Urinary bladder (tissue), 4 donors: ENCODE results near the gene BTBD16. TPM values are rescaled to one million over a fixed set of nuclear protein-coding genes. Genes with fewer than 3 reads are reported as not detected.

Experiments
- DNase-seq: peaks from one replicate; pipeline ENCODE4 v3.0.0-alpha.2; 2015; ENCODE audit errors: extremely low spot score
- H3K27ac ChIP-seq: one replicate; pipeline ENCODE4 v1.5.1; 2013; ENCODE audit warnings: low read depth, mild to moderate bottlenecking, moderate library complexity
- H3K36me3 ChIP-seq: one replicate; pipeline ENCODE4 v1.6.1; 2013; ENCODE audit warnings: mild to moderate bottlenecking, moderate library complexity; ENCODE audit not compliant: insufficient read depth
- H3K4me1 ChIP-seq: one replicate; pipeline ENCODE4 v1.6.1; 2013; ENCODE audit warnings: mild to moderate bottlenecking, moderate library complexity; ENCODE audit not compliant: insufficient read depth
- H3K4me3 ChIP-seq: one replicate; pipeline ENCODE4 v1.5.1; 2013; ENCODE audit warnings: low read depth, low read length
- WGBS: extraction: QIAGEN DNeasy Blood & Tissue Kit; methylation state at CpG from one replicate; pipeline ENCODE4 v1.1.7; 2013; 5-methylcytosine and 5-hydroxymethylcytosine counted together
- polyA plus RNA-seq: library from polyadenylated mRNA; stranded (reverse); fragments of 200-250 nt; gene quantifications from one replicate; pipeline ENCODE4 v1.2.3, GENCODE V29; 2013
- total RNA-seq: library from RNA; depleted of rRNA; stranded (reverse); fragments of >200 nt; gene quantifications from one replicate; pipeline ENCODE4 v1.2.3, GENCODE V29; 2014
- donor health status: healthy with polysubstance abuse.
- donor health status: healthy.

BTBD16 gene
- total and polyA plus RNA-seq, 2 donors, result 2.6 to 10.2 TPM

DNA sequence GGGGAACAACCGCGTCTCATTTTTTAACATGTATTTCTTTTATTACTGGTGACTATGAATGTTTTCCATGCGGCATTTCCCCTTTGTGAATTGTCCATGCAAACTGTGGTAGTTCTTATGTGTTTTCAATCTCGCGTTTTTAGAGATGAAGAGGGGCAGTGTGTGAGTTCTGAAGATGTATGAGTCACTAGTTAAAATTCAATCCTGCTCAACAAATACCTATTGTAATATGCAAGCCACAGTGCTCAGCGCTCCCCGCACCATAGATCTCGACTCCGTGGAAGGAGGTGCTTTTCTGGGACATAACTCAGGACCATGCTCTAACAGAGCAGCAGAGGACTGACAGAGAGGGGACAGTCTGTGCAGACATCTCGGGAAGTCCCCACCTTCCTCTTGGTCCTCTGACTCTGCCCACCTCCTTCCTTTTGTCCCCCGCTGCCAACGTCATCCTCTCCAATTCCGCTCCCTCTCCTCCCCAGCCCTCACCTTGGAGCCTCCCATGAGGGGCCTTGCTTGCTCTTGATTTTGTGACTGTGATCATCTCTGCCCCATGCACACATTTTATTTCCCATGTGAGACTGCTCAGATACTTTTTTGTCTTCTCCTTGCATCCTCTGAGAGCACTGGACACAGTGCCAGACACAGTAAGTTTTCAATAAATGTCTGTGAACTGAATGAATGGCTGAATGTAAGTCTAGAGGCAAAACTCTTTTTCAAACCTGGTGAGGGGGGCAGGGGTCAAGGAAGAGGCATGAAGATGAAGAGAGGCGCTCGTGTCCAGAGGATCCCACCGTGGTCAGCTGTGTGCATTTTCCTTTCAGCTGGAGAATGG is 60.7 kb downstream of the BTBD16 start:
- 77% methylated on average over 16 of the region's 16 CpGs for WGBS
- H3K36me3 ChIP-seq, result no peaks in the 10 kb centered on the region
- no peak overlapping the region for H3K4me3 ChIP-seq
- no peaks in the 10 kb centered on the region for H3K4me1 ChIP-seq
- DNase-seq, result no peak
- H3K27ac ChIP-seq, result no peak overlapping the region

DNA sequence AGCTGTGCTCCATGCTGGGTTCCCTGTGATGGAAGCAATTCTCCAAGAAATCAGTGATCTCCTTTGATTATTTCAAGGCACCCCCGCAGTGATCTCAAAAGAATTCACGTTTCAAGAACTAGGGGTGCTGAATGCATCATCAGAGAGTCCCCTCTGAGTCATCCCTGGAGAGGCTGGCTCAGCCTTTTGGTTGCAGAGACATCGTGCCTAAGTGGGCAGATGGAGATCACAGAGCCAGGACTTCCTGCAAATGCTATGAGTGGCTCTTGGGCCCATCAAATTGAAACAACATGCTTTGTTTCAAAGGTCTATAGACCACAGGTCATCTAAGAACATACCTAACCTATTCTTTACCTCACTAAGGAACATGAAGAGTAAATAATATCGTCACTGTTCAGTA is 61.9 kb downstream of the BTBD16 start:
- WGBS, result 81% methylated on average over 4 of the region's 4 CpGs
- Histone ChIP-seq H3K4me1 (no peaks in the 10 kb centered on the region), H3K27ac (no peak overlapping the region), H3K4me3 (no peak overlapping the region), H3K36me3 (no peaks in the 10 kb centered on the region)
- no peak for DNase-seq

DNA sequence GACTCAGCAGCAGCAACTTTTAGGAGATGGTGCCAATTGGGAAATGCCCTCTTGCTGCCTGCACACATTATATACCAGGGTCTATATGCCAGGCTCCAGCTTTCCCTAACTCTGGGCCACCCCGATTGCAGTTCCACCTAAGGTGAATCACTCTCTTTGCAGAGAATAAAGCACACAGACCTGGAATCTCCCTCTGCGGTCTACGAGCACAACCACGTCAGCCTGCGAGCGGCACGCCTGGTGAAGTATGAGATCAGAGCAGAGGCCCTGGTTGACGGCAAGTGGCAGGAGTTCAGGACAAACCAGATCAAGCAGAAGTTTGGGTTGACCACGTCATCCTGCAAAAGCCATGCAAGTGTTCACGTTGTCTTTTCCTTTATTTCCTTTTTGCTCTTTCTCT is 65.2 kb downstream of the BTBD16 start:
- WGBS, result 94% methylated on average over 10 of the region's 10 CpGs
- H3K27ac ChIP-seq, result no peak overlapping the region
- no peak for DNase-seq
- no peaks in the 10 kb centered on the region for H3K4me1 ChIP-seq
- no peak overlapping the region for H3K4me3 ChIP-seq
- no peaks in the 10 kb centered on the region for H3K36me3 ChIP-seq

DNA sequence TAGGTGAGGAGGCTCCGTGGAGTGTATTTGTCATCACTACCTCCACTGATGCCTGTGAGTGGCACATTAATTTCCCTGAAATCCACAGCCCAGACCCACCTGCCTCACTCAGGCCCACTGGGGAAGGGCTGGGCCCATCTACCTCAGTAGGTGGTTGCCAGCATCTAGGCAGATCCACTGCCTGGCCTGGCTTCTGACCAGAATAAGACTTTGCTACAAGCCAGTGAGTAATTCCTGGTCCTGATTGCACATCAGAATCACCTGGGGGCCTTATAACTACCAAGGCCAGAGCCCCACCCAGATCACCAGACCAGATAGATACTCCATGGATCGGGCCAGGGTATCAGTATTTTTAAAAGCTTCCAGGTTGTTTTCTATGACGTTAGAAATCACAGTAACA is 65.9 kb downstream of the BTBD16 start:
- no peaks in the 10 kb centered on the region for H3K36me3 ChIP-seq
- no peak overlapping the region for H3K27ac ChIP-seq
- no peak overlapping the region for H3K4me3 ChIP-seq
- no peak for DNase-seq
- 78% methylated on average over 3 of the region's 3 CpGs for WGBS
- no peaks in the 10 kb centered on the region for H3K4me1 ChIP-seq

DNA sequence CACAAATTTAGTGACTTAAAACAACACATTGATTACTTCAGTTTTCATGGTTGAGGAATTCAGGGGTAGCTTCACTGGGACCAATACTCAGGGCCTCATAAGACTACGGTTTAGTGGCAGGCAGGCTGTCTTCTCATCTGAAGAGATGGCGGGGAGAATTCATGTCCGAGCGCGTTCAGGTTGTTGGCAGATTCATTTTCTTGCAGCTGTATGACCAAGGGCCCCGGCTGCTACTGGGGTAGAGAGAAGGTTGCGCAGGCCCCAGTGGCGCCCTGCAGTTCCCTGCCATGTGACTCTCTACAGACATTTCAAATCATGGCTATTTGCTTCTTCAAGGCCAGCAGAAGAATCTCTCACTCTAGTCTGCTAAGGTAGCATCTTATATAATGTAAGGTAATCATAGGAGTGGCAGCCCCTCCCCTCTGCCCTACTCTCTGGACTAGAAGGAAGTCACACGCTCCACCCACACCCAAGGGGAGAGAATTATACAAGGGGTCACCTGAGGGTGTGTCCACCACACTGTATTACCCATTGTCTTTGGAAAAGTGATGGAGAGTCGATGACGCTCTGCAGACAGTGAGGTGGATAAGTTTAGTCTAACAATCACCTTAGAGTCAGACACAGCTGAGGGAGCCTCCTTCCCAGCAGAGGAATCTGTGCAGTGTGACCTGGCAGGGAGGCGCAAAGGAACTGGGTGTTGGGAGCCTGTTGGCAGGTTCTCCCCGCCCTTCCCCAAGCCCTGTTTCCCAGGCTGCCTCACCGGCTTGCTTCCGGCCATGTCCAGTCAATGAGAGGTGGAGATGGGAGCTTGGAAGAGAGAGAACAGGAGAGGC is 67.7 kb downstream of the BTBD16 start:
- DNase-seq, result no peak
- no peaks in the 10 kb centered on the region for H3K4me1 ChIP-seq

DNA sequence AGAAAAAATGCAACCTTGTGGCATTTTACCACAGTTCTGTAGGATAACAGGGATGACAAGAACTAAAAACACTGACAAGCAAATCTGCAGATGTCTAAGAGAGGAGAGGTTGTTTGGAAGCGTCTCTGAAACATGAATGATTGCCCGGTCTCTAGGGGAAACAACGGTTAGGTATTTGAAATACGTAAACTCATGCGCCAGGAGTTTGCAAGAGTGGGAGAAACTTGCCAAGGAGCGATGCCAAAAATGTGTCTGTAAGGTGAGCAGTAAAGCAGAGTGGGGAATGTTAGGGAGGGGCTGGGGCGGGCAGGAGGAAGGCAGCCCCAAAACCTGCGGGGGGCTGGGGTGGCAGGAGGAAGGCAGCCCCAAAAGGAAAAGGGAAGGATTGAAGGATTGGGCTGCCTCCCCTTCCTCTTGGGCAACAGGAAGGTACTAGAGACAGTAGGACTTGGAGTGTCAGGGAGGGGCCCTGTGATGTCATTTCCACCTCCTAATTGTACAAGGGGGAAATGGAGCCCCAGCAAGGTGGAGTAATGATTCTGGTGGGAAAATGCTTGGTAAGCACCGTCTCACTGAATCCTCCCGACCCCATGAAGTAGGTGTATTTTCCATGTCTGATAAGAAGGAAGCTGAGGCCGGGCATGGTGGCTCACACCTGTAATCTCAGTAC is 70.2 kb downstream of the BTBD16 start:
- no peak overlapping the region for H3K27ac ChIP-seq
- no peak for DNase-seq
- H3K36me3 ChIP-seq, result no peaks in the 10 kb centered on the region
- WGBS, result 50% methylated on average over 11 of the region's 11 CpGs
- no peak overlapping the region for H3K4me3 ChIP-seq
- H3K4me1 ChIP-seq, result no peaks in the 10 kb centered on the region

More for the DNA sequence above, 67.7 kb downstream of the BTBD16 start:
- 86% methylated on average over 15 of the region's 15 CpGs for WGBS
- Histone ChIP-seq H3K4me3 (no peak overlapping the region), H3K36me3 (no peaks in the 10 kb centered on the region), H3K27ac (no peak overlapping the region)

DNA sequence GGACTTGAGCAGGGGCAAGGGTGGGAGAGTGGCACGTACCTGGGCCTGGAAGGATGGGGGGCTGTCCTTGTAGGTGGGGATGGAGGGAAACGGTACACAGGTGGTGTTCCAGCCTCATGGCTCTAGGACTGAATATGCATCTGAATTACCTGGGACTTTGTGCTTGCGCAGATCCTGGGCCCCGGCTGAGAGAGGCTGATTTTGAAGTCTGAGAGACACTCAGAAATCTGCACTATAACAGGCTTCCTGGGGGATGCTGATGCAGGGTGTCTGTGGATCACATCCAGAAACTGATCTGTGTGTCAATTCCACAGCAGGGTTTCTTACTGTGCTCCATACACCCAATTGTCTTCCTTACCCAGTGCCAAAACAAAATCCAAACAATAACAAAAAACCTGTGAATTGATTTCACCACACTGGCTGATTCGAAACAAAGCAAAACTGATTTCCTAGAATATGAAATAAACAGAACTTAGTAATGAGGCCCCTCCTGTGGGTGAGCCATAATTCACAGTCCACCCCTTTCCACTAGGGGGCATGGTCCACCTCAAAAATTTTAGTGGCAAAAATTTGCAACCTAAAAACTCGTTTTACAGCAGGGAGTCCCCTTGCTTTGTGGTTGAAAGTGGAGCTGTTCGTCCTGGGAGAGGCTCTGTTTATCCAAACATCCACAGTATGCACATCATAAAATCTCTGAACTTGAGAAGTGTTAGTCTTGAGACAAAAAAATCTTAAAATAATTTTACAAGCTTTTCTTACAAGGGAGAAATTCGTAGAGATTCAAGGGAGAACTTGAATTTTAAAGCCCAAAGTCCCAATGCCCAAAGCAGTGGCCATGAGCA is 71.4 kb downstream of the BTBD16 start:
- Histone ChIP-seq H3K27ac (no peak overlapping the region), H3K4me3 (no peak overlapping the region), H3K36me3 (no peaks in the 10 kb centered on the region), H3K4me1 (no peaks in the 10 kb centered on the region)
- no peak for DNase-seq
- WGBS, result 54% methylated on average over 8 of the region's 8 CpGs

DNA sequence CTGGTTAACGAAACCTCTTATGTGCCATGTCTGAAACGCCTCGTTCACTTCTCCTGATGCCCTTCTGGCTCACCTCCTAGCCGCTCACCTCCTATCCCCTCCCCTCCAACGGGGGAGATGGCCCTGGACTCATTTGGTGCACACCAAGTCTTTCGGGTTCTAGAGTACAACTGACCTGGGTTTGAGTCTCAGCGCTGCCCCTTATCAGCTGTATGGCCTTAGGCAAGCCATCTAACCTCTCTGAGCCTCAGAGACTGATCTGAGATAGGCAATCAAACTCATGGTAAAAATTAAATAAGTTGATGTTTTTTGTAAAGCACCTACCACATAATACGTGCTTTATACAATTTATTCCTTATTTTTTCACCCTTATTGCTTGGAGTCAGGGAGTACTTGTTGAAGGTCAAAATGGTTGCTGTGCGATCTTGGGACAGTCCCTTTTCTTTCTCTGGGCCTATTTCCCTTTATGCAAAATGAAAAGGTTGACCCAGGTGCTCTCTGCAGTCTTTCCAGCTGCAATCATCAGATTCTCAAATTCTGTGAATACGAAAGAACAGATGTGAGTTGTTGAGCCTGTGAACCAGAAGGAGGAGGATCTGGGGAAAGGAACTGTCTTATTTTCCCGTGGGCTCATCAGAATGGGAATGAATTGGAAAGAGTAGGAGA is 72.2 kb downstream of the BTBD16 start:
- Histone ChIP-seq H3K4me1 (no peaks in the 10 kb centered on the region), H3K4me3 (no peak overlapping the region), H3K27ac (no peak overlapping the region), H3K36me3 (no peaks in the 10 kb centered on the region)
- DNase-seq, result no peak
- WGBS, result 90% methylated on average over 11 of the region's 11 CpGs

DNA sequence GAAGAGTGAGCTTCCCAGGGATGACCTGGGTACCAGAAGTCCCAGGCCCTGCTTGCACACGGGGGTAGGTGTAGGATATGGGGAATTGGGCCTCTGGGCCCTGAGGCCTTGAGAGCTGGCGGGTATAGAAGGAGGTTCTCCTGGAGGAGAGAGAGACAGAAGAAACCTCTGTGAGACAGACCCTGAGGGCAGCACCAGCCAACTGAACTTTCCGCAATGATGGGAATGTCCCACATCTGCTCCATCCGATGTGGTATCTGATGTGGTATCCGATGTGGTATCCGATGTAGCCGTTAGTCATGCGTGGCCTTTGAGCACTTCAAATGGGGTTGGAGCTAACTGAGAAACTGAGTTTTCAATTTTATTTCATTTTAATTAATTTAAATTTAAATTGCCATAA is 72.8 kb downstream of the BTBD16 start:
- H3K27ac ChIP-seq, result no peak overlapping the region
- whole genome bisulfite sequencing, result 97% methylated on average over 8 of the region's 8 CpGs
- no peak for DNase-seq
- H3K4me1 ChIP-seq, result no peaks in the 10 kb centered on the region
- no peaks in the 10 kb centered on the region for H3K36me3 ChIP-seq
- H3K4me3 ChIP-seq, result no peak overlapping the region

DNA sequence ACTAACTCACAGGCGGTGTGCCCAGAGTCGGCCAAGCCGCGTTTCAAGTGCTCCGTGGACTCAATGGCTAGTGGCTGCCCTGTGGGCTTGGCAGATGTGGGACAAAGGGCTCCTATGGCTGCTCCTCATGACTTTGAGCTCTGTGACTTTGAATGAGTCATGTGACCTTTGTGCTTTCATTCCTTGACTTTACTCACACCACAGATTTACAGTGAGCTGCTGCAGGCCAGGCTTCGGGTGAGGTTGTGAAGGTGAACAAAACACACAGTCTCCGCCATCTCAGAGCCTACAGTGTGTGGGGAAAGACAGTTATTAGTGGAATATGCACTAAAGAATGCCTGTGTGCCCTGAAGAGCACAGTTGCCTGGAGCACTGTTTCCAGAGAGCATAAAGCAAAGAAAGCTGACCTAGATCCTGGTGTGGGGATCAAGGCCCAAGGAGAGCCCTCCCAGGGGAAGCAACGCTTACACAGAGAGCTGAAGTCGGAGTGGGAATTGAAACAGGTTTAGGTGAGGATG is 73.7 kb downstream of the BTBD16 start:
- no peak overlapping the region for H3K27ac ChIP-seq
- no peak overlapping the region for H3K4me3 ChIP-seq
- DNase-seq, result no peak
- H3K36me3 ChIP-seq, result no peaks in the 10 kb centered on the region
- H3K4me1 ChIP-seq, result no peaks in the 10 kb centered on the region
- WGBS, result 92% methylated on average over 9 of the region's 9 CpGs

DNA sequence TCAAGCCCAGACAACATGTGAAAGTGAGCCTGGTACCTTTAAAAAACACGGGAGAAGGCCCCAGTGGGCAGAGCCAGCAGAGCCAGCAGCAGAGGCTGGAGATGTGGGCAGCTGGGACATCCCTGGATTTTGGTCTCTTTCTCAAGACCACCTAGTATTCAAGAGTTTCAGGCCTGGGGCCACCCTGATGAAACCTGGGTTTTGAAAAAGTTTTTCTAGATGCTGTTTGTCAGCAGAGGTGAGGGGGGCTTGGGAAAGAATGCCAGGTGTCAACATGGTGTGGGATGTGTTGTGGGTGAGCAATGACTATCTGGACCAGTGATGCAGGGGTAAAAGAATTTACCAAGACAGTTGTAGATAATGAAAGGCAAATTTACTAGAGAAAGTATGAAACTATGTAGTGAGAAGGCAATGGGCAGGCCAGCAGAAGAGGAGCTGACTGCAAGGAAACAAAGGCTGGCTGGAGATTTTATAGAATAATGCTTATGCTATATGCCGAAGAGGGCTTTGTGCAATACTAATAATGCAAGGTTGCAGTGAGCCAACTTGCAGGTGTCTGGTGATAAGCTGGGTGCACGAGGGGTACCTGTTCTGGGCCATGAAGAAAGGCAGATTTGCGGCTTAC is 75.3 kb downstream of the BTBD16 start:
- no peaks in the 10 kb centered on the region for H3K4me1 ChIP-seq
- 90% methylated on average over 4 of the region's 4 CpGs for WGBS
- H3K4me3 ChIP-seq, result no peak overlapping the region
- H3K27ac ChIP-seq, result no peak overlapping the region
- no peak for DNase-seq
- no peaks in the 10 kb centered on the region for H3K36me3 ChIP-seq

DNA sequence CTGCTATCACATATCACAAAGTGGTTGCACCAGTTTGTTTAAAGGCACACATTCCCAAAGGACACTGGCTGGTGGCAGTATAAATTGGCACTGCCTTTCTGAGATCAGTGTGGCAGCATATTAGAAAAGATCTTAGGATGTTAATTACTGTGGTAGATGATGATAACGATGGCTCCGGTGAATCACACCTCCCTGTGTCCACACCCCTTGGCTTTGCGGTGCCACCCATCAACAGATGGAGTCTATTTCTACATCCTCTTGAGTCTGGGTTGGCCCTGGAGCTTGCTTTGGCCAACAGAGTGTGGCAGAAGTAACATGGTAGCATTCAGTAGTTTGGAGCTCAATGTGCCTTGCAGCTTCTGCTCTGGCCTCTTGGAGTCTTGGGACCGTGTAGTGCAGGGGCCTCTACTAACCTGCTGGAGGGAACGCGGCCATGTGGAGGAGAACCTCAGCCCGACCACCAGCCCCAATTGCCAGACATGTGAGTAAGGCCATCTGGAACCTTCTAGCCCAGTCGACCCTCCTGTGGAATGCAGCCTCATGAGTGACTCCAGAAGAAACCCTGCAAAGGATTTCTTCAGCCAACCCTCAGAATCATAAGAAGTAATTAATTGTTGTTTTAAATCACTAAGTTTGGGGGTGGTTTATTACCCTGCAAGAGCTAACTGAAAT is 76.2 kb downstream of the BTBD16 start:
- no peak overlapping the region for H3K27ac ChIP-seq
- H3K4me1 ChIP-seq, result no peaks in the 10 kb centered on the region
- DNase-seq, result no peak
- H3K4me3 ChIP-seq, result no peak overlapping the region
- H3K36me3 ChIP-seq, result no peaks in the 10 kb centered on the region
- 77% methylated on average over 8 of the region's 8 CpGs for WGBS
